GM23338 (cell line): ENCODE measurements around the gene TMEM125. TPM values are rescaled to one million over a fixed set of nuclear protein-coding genes. Genes with fewer than 3 reads are reported as not detected.

Experiments
- ATAC-seq: fragments of 200-7000 bp; cut with Tn5 transposase; 3 replicates; pipeline ENCODE4 v1.9.1; 2020
- DNase-seq: peaks from one replicate; pipeline ENCODE4 v3.0.0-alpha.2; 2015; ENCODE audit warnings: low spot score
- H2AFZ ChIP-seq: fragments of 200-600 bp; sonication (generic); 2 replicates; pipeline ENCODE4 v1.8.0; 2016; ENCODE audit warnings: antibody characterized with exemption, mild to moderate bottlenecking, moderate library complexity
- H3F3A ChIP-seq: fragments of 200-600 bp; sonication (generic); replicated peaks from 2 replicates; pipeline ENCODE4 v1.8.0; 2017; ENCODE audit warnings: antibody characterized with exemption, mixed run types, low read depth
- H3K27ac ChIP-seq: fragments of 200-600 bp; sonication (generic); 2 replicates; pipeline ENCODE4 v1.6.1; 2016; ENCODE audit warnings: low read depth
- H3K27me3 ChIP-seq: fragments of 200-600 bp; sonication (generic); 2 replicates; pipeline ENCODE4 v1.8.0; 2016; ENCODE audit warnings: mild to moderate bottlenecking, mixed run types, moderate library complexity; ENCODE audit not compliant: insufficient read depth
- H3K36me3 ChIP-seq: fragments of 200-600 bp; sonication (generic); 2 replicates; pipeline ENCODE4 v1.8.0; 2016; ENCODE audit warnings: mild to moderate bottlenecking; ENCODE audit not compliant: insufficient read depth
- H3K4me1 ChIP-seq: fragments of 200-600 bp; sonication (generic); 2 replicates; pipeline ENCODE4 v1.8.0; 2016; ENCODE audit warnings: mild to moderate bottlenecking, moderate library complexity; ENCODE audit not compliant: insufficient read depth
- H3K4me2 ChIP-seq: fragments of 200-600 bp; sonication (generic); 2 replicates; pipeline ENCODE4 v1.7.1; 2017; ENCODE audit warnings: mixed run types
- H3K4me3 ChIP-seq: fragments of 200-600 bp; sonication (generic); 2 replicates; pipeline ENCODE4 v1.6.1; 2016; ENCODE audit warnings: mixed run types
- H3K79me2 ChIP-seq: fragments of 200-600 bp; sonication (generic); replicated peaks from 2 replicates; pipeline ENCODE4 v1.8.0; 2017; ENCODE audit warnings: mild to moderate bottlenecking; ENCODE audit not compliant: insufficient read depth
- H3K9me2 ChIP-seq: fragments of 200-600 bp; sonication (generic); 2 replicates; pipeline ENCODE4 v1.8.0; 2017; ENCODE audit not compliant: insufficient read depth
- H4K20me1 ChIP-seq: fragments of 200-600 bp; sonication (generic); replicated peaks from 2 replicates; pipeline ENCODE4 v1.8.0; 2017; ENCODE audit warnings: mild to moderate bottlenecking; ENCODE audit not compliant: insufficient read depth
- H3K27ac Mint-ChIP-seq: 2 replicates; pipeline ENCODE4 v1.8.0; 2020; ENCODE audit warnings: inconsistent platforms, mild to moderate bottlenecking, moderate library complexity, mixed read lengths
- H3K27me3 Mint-ChIP-seq: 3 replicates; pipeline ENCODE4 v1.8.0; 2022; ENCODE audit warnings: low read depth, mild to moderate bottlenecking, moderate library complexity, mixed read lengths, inconsistent platforms; ENCODE audit not compliant: insufficient read depth, poor library complexity
- H3K36me3 Mint-ChIP-seq: 3 replicates; pipeline ENCODE4 v1.8.0; 2021; ENCODE audit warnings: low read depth, mild to moderate bottlenecking, inconsistent platforms, moderate library complexity, mixed read lengths
- H3K4me1 Mint-ChIP-seq: 3 replicates; pipeline ENCODE4 v1.8.0; 2020; ENCODE audit warnings: mild to moderate bottlenecking, inconsistent platforms, mixed read lengths
- H3K4me3 Mint-ChIP-seq: 3 replicates; pipeline ENCODE4 v1.8.0; 2021; ENCODE audit warnings: moderate library complexity, mild to moderate bottlenecking, inconsistent platforms, mixed read lengths
- H3K9me3 Mint-ChIP-seq: 3 replicates; pipeline ENCODE4 v1.8.0; 2020; ENCODE audit warnings: moderate library complexity, mild to moderate bottlenecking, inconsistent platforms, mixed read lengths
- CREB1 ChIP-seq: fragments of 250-450 bp; sonication (Bioruptor Pico); IDR thresholded peaks from 2 replicates; pipeline ENCODE4 v1.5.0; 2020; ENCODE audit warnings: low read depth, mild to moderate bottlenecking, moderate library complexity
- ETS1 ChIP-seq: IDR thresholded peaks from 2 replicates; pipeline ENCODE4 v1.6.1; 2016; ENCODE audit warnings: antibody characterized with exemption
- EZH2 ChIP-seq: fragments of 200-600 bp; sonication (generic); IDR thresholded peaks from one replicate; pipeline ENCODE4 v1.8.0; 2017; ENCODE audit warnings: antibody characterized with exemption, mild to moderate bottlenecking, low read depth; ENCODE audit not compliant: unreplicated experiment
- EZH2phosphoT487 ChIP-seq: fragments of 200-600 bp; sonication (generic); IDR thresholded peaks from one replicate; pipeline ENCODE4 v1.8.1; 2018; ENCODE audit warnings: antibody characterized with exemption; ENCODE audit not compliant: unreplicated experiment
- JUNB ChIP-seq: IDR thresholded peaks from one replicate; pipeline ENCODE4 v1.6.1; 2016; ENCODE audit warnings: antibody characterized with exemption; ENCODE audit not compliant: unreplicated experiment
- NANOG ChIP-seq: IDR thresholded peaks from 2 replicates; pipeline ENCODE4 v1.6.1; 2016; ENCODE audit warnings: antibody characterized with exemption, borderline replicate concordance
- STAT1 ChIP-seq: IDR thresholded peaks from one replicate; pipeline ENCODE4 v1.6.1; 2016; ENCODE audit warnings: antibody characterized with exemption; ENCODE audit not compliant: unreplicated experiment
- ZNF462 ChIP-seq: fragments of 250-450 bp; sonication (Bioruptor Pico); IDR thresholded peaks from 2 replicates; pipeline ENCODE4 v1.5.0; 2020; ENCODE audit warnings: mild to moderate bottlenecking, moderate library complexity
- polyA plus RNA-seq: library from polyadenylated mRNA; unstranded; fragments of >200 nt; fragmentation: Nextera tagmentation; extraction: Ambion mirVana; gene quantifications from 2 replicates; pipeline ENCODE4 v1.2.1, GENCODE V29; 2016
- total RNA-seq: library from RNA; depleted of rRNA; stranded (reverse); fragments of >200 nt; shearing (Covaris generic); gene quantifications from 2 replicates; pipeline ENCODE4 v1.2.3, GENCODE V29; 2014

The TMEM125 gene
- total and polyA plus RNA-seq, 2 experiments from 2014 or later: 16.8 to 39.3 TPM

DNA sequence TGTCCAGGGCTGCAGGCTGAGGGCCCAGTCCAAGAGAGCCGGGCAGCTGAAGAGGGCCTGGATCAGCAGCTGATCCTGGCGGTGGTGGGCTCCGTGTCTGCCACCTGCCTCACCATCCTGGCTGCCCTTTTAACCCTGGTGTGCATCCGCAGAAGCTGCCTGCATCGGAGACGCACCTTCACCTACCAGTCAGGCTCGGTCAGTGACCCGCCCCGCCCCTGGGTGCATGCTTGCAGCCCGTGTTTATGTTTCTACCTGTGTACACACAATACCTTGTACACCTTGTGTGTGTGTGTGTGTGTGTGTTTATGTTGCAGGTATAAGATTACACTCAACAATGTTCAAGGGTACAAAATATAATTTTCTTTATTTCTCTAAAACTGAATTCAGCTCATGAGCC is 44.0 kb downstream of the TMEM125 start:
- Histone ChIP-seq H4K20me1 (no peaks in the 10 kb centered on the region), H3K9me2 (no peaks in the 10 kb centered on the region), H3K4me1 (no peaks in the 10 kb centered on the region), H3K27me3 (no peaks in the 10 kb centered on the region), H3K27ac (no peak overlapping the region), H3K79me2 (no peaks in the 10 kb centered on the region), H3F3A (no peaks in the 10 kb centered on the region), H2AFZ (no peak overlapping the region), H3K4me3 (no peak overlapping the region), H3K4me2 (no peak overlapping the region), H3K36me3 (no peaks in the 10 kb centered on the region)
- Mint-ChIP-seq H3K36me3 (no peaks in the 10 kb centered on the region), H3K4me3 (no peak overlapping the region), H3K27ac (no peak overlapping the region), H3K27me3 (peaks cover 10% of the 10 kb centered on the region), H3K4me1 (peaks cover 7% of the 10 kb centered on the region; the same call in 2 of the 3 replicates), H3K9me3 (no peaks in the 10 kb centered on the region)
- TF ChIP-seq NANOG: no peak
- ATAC-seq (no peak), DNase-seq (no peak)

- H3K4me1 ChIP-seq: no peaks in the 10 kb centered on the region
- H3K79me2 ChIP-seq: no peaks in the 10 kb centered on the region
- H3K27me3 ChIP-seq: no peaks in the 10 kb centered on the region
- no peak overlapping the region for H3K4me3 ChIP-seq
- Mint-ChIP-seq H3K27me3 (peaks cover 9% of the 10 kb centered on the region), H3K4me1 (peaks cover 7% of the 10 kb centered on the region; the same call in 2 of the 3 replicates), H3K4me3 (no peak overlapping the region), H3K36me3 (no peaks in the 10 kb centered on the region), H3K9me3 (no peaks in the 10 kb centered on the region), H3K27ac (no peak overlapping the region)
- H3F3A ChIP-seq: no peaks in the 10 kb centered on the region
- H3K9me2 ChIP-seq: no peaks in the 10 kb centered on the region
- H3K36me3 ChIP-seq: no peaks in the 10 kb centered on the region
- H2AFZ ChIP-seq: no peak overlapping the region
- ATAC-seq (no peak), DNase-seq (no peak)
- H3K27ac ChIP-seq: no peak overlapping the region
- H3K4me2 ChIP-seq: no peak overlapping the region
- TF ChIP-seq STAT1 (no peak), JUNB (no peak), EZH2 (no peak), ETS1 (no peak), NANOG (no peak), EZH2phosphoT487 (no peak), ZNF462 (no peak), CREB1 (CRISPR knock-in tag) (no peak)
- no peaks in the 10 kb centered on the region for H4K20me1 ChIP-seq
Observed at GRCh38 chr1:43314233-43314632, 44.5 kb downstream of the TMEM125 start.
